GM21723 (cell line): ENCODE results near the gene BOLA1.
"Not testable (repeated sequence)": the region's sequence is repeated elsewhere in the genome, so short reads cannot be mapped to it uniquely, and the experiment has no call there.

Experiments
- ATAC-seq: cut with Tn5 transposase; IDR thresholded peaks from one replicate; pipeline ENCODE4 v1.9.1; 2021; ENCODE audit warnings: mild to moderate bottlenecking, moderate library complexity; ENCODE audit not compliant: unreplicated experiment

The BOLA1 gene

DNA sequence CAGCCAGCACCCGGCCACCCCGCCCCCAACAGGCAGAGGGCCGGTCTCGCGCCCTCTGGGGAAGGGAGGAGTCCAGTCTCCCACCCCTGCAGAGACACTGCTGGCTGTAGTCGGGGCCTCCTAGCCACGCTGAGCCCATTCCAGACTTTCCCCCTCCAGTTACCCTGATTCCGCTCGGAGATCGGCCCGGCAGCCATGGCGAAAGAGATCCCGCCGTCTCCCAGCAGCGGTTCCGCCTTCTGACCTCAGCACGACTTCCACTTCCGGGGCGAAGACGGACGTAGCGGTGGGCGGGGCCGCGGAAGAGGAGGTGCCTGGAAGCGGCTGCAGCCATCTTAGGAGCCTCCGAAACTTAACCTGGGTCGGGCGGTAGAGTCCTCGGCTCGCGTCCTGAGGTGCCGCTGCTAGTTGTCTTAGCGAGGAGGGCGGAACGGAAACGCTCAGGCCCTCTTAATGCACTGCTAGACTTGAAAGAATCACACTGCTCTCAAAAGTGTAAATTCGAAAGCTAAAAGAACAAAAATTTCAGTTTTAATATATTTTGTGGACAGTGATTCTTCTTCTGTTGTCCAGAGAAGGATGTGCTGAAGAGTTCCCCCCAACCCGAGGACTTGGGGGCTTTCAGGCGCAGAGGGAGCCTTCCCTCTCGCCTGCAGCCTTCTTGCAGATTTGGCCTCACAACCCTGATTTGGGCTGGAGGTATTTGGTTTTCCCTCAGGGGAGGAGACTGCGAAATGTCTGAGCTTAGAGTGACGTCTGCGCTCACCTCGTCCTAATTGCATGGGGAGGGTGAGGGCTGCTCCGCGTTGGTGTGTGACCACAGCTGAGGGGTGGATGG is 28.4 kb downstream of the BOLA1 start, which contains the start of gene SF3B4:
TSS of gene SF3B4 (minus strand) at position 241 of the 838 bp plus-strand sequence. CDS start at position 197, 44 bp downstream.
- ATAC-seq = peak; percentile 95

DNA sequence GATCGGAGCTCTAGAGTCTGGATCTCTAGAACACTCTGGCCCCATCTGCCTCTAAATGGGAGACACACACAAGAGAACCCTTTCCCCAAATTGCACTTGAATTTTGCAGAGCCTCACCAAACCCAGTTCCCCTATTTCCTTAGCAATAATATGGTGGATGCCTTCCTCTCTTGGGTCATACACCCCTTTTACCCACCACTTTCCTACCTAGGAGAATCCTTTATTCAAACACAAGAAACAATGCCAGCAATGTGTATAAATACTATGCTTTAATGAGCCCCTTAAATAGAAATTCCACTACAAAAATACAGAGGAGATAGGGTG is 29.0 kb downstream of the BOLA1 start:
- no peak for ATAC-seq

DNA sequence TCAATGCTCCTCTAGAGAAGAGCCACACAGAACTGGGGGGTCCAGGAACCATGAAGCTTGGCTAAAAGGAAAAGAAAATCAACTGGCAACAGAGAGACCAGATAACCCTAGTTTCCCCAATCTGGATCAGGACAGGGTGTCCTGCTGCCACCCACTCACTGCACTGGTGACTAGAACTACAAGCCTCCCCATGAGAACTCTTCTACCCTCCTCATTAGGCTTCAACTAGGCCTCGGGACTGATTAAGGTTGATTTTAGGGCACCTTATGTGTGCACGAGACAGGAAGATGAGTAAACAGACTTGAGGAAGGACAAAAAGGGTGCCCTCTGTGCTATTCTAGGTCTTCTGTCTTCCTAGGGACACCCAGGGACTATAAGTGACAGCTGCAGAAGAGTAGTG is 30.5 kb downstream of the BOLA1 start:
- no peak for ATAC-seq

GRCh38 chr1:149931212-149931790 is 31.9 kb downstream of the BOLA1 start:
- ATAC-seq = no peak

DNA sequence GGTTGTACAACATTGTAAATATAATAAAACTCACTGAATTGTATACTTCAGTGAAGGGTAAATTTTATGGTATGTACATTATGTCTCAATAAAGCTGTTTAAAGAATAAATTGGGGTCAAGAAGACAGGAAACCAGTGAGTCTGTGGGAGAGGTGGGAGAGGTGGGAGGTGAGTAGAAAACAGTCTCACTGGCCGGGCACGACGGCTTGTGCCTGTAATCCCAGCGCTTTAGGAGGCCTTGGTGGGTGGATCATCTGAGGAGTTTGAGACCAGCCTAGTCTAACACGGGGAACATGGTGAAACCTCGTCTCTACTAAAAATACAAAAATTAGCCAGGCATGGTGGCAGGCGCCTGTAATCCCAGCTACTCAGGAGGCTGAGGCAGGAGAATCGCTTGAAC is 33.1 kb downstream of the BOLA1 start:
- no peak for ATAC-seq

DNA sequence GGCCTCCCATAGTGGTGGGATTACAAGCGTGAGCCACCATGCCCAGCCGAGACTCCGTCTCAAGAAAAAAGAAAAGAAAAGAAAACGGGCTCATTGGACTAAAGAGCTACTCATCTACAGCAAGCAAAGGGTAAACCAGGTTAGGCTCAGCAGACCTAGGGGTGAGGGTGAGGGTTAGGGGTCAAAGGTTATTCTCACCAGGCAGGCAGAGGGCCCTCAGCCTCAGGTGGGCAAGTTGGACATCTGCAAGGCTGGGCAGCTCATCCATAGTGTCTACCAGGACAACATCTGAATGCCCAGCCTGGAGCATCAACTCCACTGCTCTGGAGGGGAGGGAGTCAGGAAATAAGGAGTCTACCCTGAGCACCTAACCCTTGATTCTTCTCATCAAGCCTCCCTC is 33.8 kb downstream of the BOLA1 start:
- ATAC-seq = no peak

GRCh38 chr1:149934356-149934755 is 35.0 kb downstream of the BOLA1 start:
- ATAC-seq = no peak

GRCh38 chr1:149936170-149936991 is 37.0 kb downstream of the BOLA1 start, which contains the start of gene MTMR11:
MTMR11 (minus strand) TSS chr1:149936879; CDS start chr1:149936647, 232 bp downstream.
- ATAC-seq = no peak

DNA sequence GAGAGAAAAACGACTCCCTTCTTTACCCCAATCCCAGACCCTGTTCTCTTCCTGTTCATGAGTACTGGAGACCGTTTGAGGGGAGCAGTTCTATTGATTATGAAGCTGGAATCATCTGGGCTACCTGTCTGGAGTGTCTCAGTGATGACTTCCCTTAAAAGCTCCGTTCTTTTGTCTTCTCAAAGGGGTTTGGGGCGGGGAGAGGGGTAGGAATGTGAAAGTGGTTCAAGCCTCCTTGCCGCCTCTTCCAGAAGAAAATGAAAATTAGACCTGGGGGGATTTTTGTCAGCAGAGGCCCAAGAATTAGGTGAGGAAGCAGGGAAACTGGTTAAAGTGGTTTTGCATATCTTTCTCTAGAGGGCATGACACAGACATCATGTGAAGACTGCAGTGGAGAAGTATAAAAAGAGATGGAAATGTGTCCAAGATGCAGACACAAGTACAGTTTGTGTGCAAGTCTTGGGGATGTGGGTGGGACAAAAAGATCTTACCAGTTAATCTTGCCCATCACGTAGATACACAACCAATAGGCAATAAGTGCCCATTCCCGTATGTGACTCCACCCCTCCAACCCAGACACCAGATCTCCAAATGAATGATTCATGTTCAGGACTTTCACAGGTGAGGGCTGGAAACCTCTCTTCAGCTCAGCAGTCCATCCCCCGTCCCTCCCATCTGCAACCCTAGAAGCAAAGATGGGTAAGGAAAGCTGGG is 37.8 kb downstream of the BOLA1 start:
- no peak for ATAC-seq

DNA sequence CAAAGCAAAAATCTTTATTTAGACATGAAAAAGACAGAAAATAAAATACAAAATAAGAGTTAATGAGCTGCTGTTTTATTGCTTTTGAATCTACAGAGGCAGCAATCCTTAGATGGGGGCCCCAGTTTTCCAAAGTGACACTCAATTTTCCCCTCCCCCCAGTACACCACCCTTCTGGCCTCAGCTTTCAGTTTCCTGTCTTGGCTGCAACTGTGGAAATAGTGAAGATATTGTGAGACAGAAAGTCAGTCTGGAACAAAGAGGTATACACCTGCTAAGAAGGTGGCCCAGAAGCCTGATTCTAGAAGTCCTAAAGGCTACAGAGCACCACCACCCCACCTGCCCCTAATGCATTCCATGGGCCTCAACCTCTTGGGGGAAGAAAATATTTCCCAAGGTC is 38.4 kb downstream of the BOLA1 start:
- no peak for ATAC-seq

GRCh38 chr1:149938668-149939003 is 39.3 kb downstream of the BOLA1 start:
- not testable (repeated sequence) for ATAC-seq

DNA sequence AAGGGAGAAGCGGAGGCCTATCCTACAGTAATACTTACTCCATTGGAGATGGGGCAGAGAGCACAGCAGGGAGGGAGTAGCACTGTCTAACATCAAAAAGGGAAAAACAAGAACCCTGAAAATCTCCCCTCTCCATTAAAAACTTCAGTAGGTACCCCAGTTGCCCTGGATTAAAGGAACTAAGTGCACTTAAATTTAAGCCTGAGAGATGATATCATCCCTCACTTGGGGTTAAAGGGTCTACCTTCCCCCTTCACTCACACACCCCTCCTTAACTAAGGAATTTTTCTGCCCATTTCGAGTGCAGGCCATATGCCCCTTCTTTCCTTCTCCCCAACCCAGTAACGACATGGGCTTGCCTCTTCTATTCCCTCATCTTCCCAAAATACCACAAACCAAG is 41.1 kb downstream of the BOLA1 start:
- ATAC-seq = no peak

- ATAC-seq = no peak
Observed at GRCh38 chr1:149942207-149942606, 42.8 kb downstream of the BOLA1 start.

GRCh38 chr1:149942885-149943284 is 43.5 kb downstream of the BOLA1 start:
- ATAC-seq = no peak

GRCh38 chr1:149945206-149945605 is 45.8 kb downstream of the BOLA1 start:
- no peak for ATAC-seq

GRCh38 chr1:149949911-149950310 is 50.5 kb downstream of the BOLA1 start:
- ATAC-seq = no peak
